Retinal pigment epithelial cell (primary cell): ENCODE measurements around the gene GJC1.
A peak's percentile ranks its signal among the peaks of the same experiment; 100 is the strongest.

Experiments used
- DNase-seq: peaks from one replicate; pipeline ENCODE4 v3.0.0-alpha.2; 2010; ENCODE audit warnings: low read depth
- H3K4me3 ChIP-seq: 2 replicates; pipeline ENCODE4 v1.5.1; 2011; ENCODE audit warnings: mild to moderate bottlenecking, low read length, control low read depth, moderate library complexity
- CTCF ChIP-seq: conservative IDR thresholded peaks from 2 replicates; pipeline ENCODE4 v1.5.1; 2011; ENCODE audit warnings: low read depth, low read length, control low read depth, inconsistent platforms

Gene GJC1

GRCh38 chr17:44846206-44846605 is 16.1 kb upstream of the GJC1 start:
- no peak overlapping the region for H3K4me3 ChIP-seq
- DNase-seq = no peak
- no peak for TF ChIP-seq CTCF

GRCh38 chr17:44844390-44844830 is 14.3 kb upstream of the GJC1 start:
- no peak for DNase-seq
- TF ChIP-seq CTCF = peak; percentile 12
- no peak overlapping the region for H3K4me3 ChIP-seq

GRCh38 chr17:44842748-44843147 is 12.7 kb upstream of the GJC1 start:
- no peak for DNase-seq
- no peak for TF ChIP-seq CTCF
- H3K4me3 ChIP-seq = no peak overlapping the region

GRCh38 chr17:44840936-44841335 is 10.8 kb upstream of the GJC1 start:
- DNase-seq = no peak
- no peak for TF ChIP-seq CTCF

GRCh38 chr17:44840274-44840673 is 10.2 kb upstream of the GJC1 start:
- TF ChIP-seq CTCF = no peak
- DNase-seq = no peak
- H3K4me3 ChIP-seq = no peak overlapping the region

More at GRCh38 chr17:44840936-44841335, 10.8 kb upstream of the GJC1 start:
- no peak overlapping the region for H3K4me3 ChIP-seq

GRCh38 chr17:44837196-44837595 is 7.1 kb upstream of the GJC1 start:
- DNase-seq = no peak
- no peak for TF ChIP-seq CTCF
- H3K4me3 ChIP-seq = no peak overlapping the region

- TF ChIP-seq CTCF = peak; percentile 13
- DNase-seq = no peak
- H3K4me3 ChIP-seq = no peak overlapping the region
These were observed 2.7 kb upstream of the GJC1 start for GRCh38 chr17:44832805-44833204.
